HCT116 (cell line): ENCODE measurements around the gene DTNB. TPM values are rescaled to one million over a fixed set of nuclear protein-coding genes. Genes with fewer than 3 reads are reported as not detected.

ENCODE experiments used
- ATAC-seq: fragments of 200-7000 bp; cut with Tn5 transposase; 2 replicates; pipeline ENCODE4 v1.9.1; 2020; ENCODE audit warnings: mild to moderate bottlenecking, moderate library complexity
- BruUV-seq: library from RNA; stranded (reverse); fragments of 400-500 nt; replicated peaks from 2 replicates; lab custom pipeline; 2021; lab: Mats Ljungman, UMichigan
- CTCF ChIA-PET: fragments of 300-600 bp; sonication (Branson Sonifier 250); formaldehyde crosslinking; loops from one replicate; lab custom pipeline; 2021; ENCODE audit warnings: antibody characterized with exemption; lab: Charles Lee
- POLR2A ChIA-PET: fragments of 300-600, 350-600 bp; sonication (Branson Sonifier 250); formaldehyde crosslinking; loops from one replicate; lab custom pipeline; 2021; ENCODE audit warnings: antibody characterized with exemption; lab: Charles Lee
- RAD21 ChIA-PET, 2 experiments: fragments of 300-600 bp; sonication (Branson Sonifier 250); formaldehyde crosslinking; loops; one replicate each; lab custom pipeline; 2023; ENCODE audit warnings: low total read pairs in 2 of 2; ENCODE audit not compliant: uncharacterized antibody in 2 of 2, unreplicated experiment in 2 of 2, low non-redundant PET in 1 of 2; lab: Charles Lee
- DNase-seq: peaks from one replicate; pipeline ENCODE4 v3.0.0-alpha.2; 2010; ENCODE audit warnings: low read depth, low spot score
- H2AFZ ChIP-seq: fragments of 200-600 bp; shearing (Covaris generic), sonication (generic); 2 replicates; pipeline ENCODE4 v1.6.1; 2017; ENCODE audit warnings: low read depth, mixed run types, mixed read lengths, antibody characterized with exemption, low read length; ENCODE audit not compliant: poor library complexity, severe bottlenecking
- H3K27ac ChIP-seq: 2 replicates; pipeline ENCODE4 v1.5.1; 2012; ENCODE audit warnings: low read depth, low read length
- H3K27me3 ChIP-seq: fragments of 200-600 bp; sonication (generic); 2 replicates; pipeline ENCODE4 v1.6.1; 2016; ENCODE audit warnings: mixed run types, low read length, mixed read lengths; ENCODE audit not compliant: insufficient read depth
- H3K36me3 ChIP-seq, 2 experiments: fragments of 200-500 bp in 1 of 2; fragments of 200-600 bp in 1 of 2; sonication (Bioruptor generic) in 1 of 2; sonication (generic) in 1 of 2; 2 replicates each; pipeline versions ENCODE4 v1.5.1 to v1.6.1; 2014 to 2016; ENCODE audit warnings: low read length in 2 of 2, inconsistent platforms in 1 of 2, mixed read lengths in 1 of 2, mixed run types in 1 of 2; ENCODE audit not compliant: insufficient read depth in 2 of 2, control insufficient read depth in 1 of 2
- H3K4me1 ChIP-seq, 2 experiments: fragments of 200-600 bp in 1 of 2; sonication (generic) in 1 of 2; 2 replicates each; pipeline versions ENCODE4 v1.5.1 to v1.6.1; 2012 to 2017; ENCODE audit warnings: low read length in 2 of 2, inconsistent platforms in 1 of 2, mild to moderate bottlenecking in 1 of 2, mixed read lengths in 1 of 2, mixed run types in 1 of 2, moderate library complexity in 1 of 2; ENCODE audit not compliant: insufficient read depth in 2 of 2, control insufficient read depth in 1 of 2
- H3K4me2 ChIP-seq: fragments of 200-600 bp; sonication (generic); 2 replicates; pipeline ENCODE4 v1.6.1; 2017; ENCODE audit warnings: mixed run types, low read length, mixed read lengths
- H3K4me3 ChIP-seq, 2 experiments: fragments of 200-600 bp in 1 of 2; sonication (generic) in 1 of 2; replicated peaks in 1 of 2; 2 replicates each; pipeline ENCODE4 v1.5.1; 2011 to 2016; ENCODE audit warnings: low read length in 2 of 2, control low read depth in 1 of 2, low read depth in 1 of 2, mild to moderate bottlenecking in 1 of 2, mixed read lengths in 1 of 2, mixed run types in 1 of 2
- H3K79me2 ChIP-seq: fragments of 200-600 bp; sonication (generic); 2 replicates; pipeline ENCODE4 v1.6.1; 2017; ENCODE audit warnings: mild to moderate bottlenecking, mixed run types, low read length, moderate library complexity, mixed read lengths; ENCODE audit not compliant: insufficient read depth
- H3K9ac ChIP-seq: fragments of 200-600 bp; sonication (generic); 2 replicates; pipeline ENCODE4 v1.6.1; 2016; ENCODE audit warnings: low read length, mixed read lengths
- H3K9me2 ChIP-seq: fragments of 200-600 bp; sonication (generic), shearing (Covaris generic); 2 replicates; pipeline ENCODE4 v1.6.1; 2017; ENCODE audit warnings: mixed run types, mild to moderate bottlenecking, moderate library complexity; ENCODE audit not compliant: insufficient read depth
- H3K9me3 ChIP-seq, 2 experiments: fragments of 200-500 bp in 1 of 2; fragments of 200-600 bp in 1 of 2; sonication (Bioruptor generic) in 1 of 2; sonication (generic) in 1 of 2; 2 replicates each; pipeline ENCODE4 v1.6.1; 2014 to 2017; ENCODE audit warnings: low read length in 2 of 2, mixed read lengths in 2 of 2, inconsistent platforms in 1 of 2, low read depth in 1 of 2, mild to moderate bottlenecking in 1 of 2, mixed run types in 1 of 2, moderate library complexity in 1 of 2; ENCODE audit not compliant: control insufficient read depth in 1 of 2, insufficient read depth in 1 of 2
- H4K20me1 ChIP-seq: fragments of 200-600 bp; sonication (generic), shearing (Covaris generic); 2 replicates; pipeline ENCODE4 v1.6.1; 2017; ENCODE audit warnings: mixed run types, mild to moderate bottlenecking, moderate library complexity; ENCODE audit not compliant: insufficient read depth
- ATF3 ChIP-seq: IDR thresholded peaks from 2 replicates; pipeline ENCODE4 v1.6.1; 2012
- CEBPB ChIP-seq: IDR thresholded peaks from 2 replicates; pipeline ENCODE4 v1.6.1; 2012; ENCODE audit warnings: low read depth
- CTCF ChIP-seq, 3 experiments: fragments of 200-600 bp in 1 of 3; sonication (generic) in 1 of 3; IDR thresholded peaks in 2 of 3; conservative IDR thresholded peaks in 1 of 3; 2 replicates each; pipeline ENCODE4 v1.5.1; 2012 to 2017; ENCODE audit warnings: low read depth in 2 of 3, low read length in 2 of 3, antibody characterized with exemption in 1 of 3, borderline replicate concordance in 1 of 3, control low read depth in 1 of 3, mild to moderate bottlenecking in 1 of 3, mixed read lengths in 1 of 3, mixed run types in 1 of 3, moderate library complexity in 1 of 3; ENCODE audit not compliant: insufficient read depth in 1 of 3
- EGR1 ChIP-seq: IDR thresholded peaks from 2 replicates; pipeline ENCODE4 v1.6.1; 2012; ENCODE audit warnings: low read depth
- ELF1 ChIP-seq: IDR thresholded peaks from 2 replicates; pipeline ENCODE4 v1.6.1; 2012; ENCODE audit warnings: low read depth, borderline replicate concordance
- EZH2 ChIP-seq: fragments of 200-600 bp; sonication (generic); IDR thresholded peaks from 2 replicates; pipeline ENCODE4 v1.6.1; 2017; ENCODE audit warnings: antibody characterized with exemption, mixed run types
- EZH2phosphoT487 ChIP-seq: fragments of 200-600 bp; IDR thresholded peaks from 2 replicates; pipeline ENCODE4 v1.6.1; 2018; ENCODE audit warnings: antibody characterized with exemption, borderline replicate concordance
- FOSL1 ChIP-seq: IDR thresholded peaks from 2 replicates; pipeline ENCODE4 v1.6.1; 2012; ENCODE audit warnings: low read depth
- POLR2AphosphoS5 ChIP-seq: IDR thresholded peaks from 2 replicates; pipeline ENCODE4 v1.6.1; 2011; ENCODE audit warnings: mild to moderate bottlenecking, low read depth, low read length, moderate library complexity
- SIN3A ChIP-seq: IDR thresholded peaks from 2 replicates; pipeline ENCODE4 v1.6.1; 2012; ENCODE audit warnings: low read depth
- SP1 ChIP-seq: IDR thresholded peaks from 2 replicates; pipeline ENCODE4 v1.6.1; 2012; ENCODE audit warnings: low read depth
- YY1 ChIP-seq: IDR thresholded peaks from 2 replicates; pipeline ENCODE4 v1.6.1; 2011; ENCODE audit warnings: low read length, low read depth, moderate library complexity, mild to moderate bottlenecking; ENCODE audit not compliant: insufficient replicate concordance; ENCODE audit errors: extremely low read depth
- ZNF274 ChIP-seq: fragments of 200-500 bp; sonication (Bioruptor generic); IDR thresholded peaks from 2 replicates; pipeline ENCODE4 v1.6.1; 2014; ENCODE audit warnings: mild to moderate bottlenecking, low read depth, low read length, inconsistent platforms
- intact Hi-C: fragments of 100-400 bp; cut with micrococcal nuclease; formaldehyde crosslinking; loops from 2 replicates; pipeline ENCODE4 v1.10.0; 2022
- total RNA-seq: library from RNA; stranded (reverse); gene quantifications from one replicate; pipeline ENCODE4 v1.2.1, GENCODE V29; 2021; ENCODE audit not compliant: unreplicated experiment

The DTNB gene
- total RNA-seq, 1 experiment from 2014 or later, result 30.2 TPM

GRCh38 chr2:25595393-25595792, 78.0 kb downstream of the DTNB start:
- no peak overlapping the region for H3K9ac ChIP-seq
- CTCF ChIA-PET, result no interaction called here
- H3K36me3 ChIP-seq, result no peaks in the 10 kb centered on the region
- no peaks in the 10 kb centered on the region for H3K9me2 ChIP-seq
- no peak overlapping the region for H3K4me3 ChIP-seq
- no peaks in the 10 kb centered on the region for H3K79me2 ChIP-seq
- H4K20me1 ChIP-seq, result 0 out of 2 replicates have a peak, but pooled peaks cover 4% of the 10 kb centered on the region
- intact Hi-C loops, result no loop called here
- DNase-seq (no peak), ATAC-seq (no peak)
- no peak overlapping the region for H3K27ac ChIP-seq
- no peak for TF ChIP-seq CEBPB
- no peak for TF ChIP-seq YY1
- no peak for TF ChIP-seq EZH2
- no peak for TF ChIP-seq FOSL1
- no peak for TF ChIP-seq CTCF (IDR thresholded peaks at IDR 0.05 in 2 of 3, conservative IDR thresholded peaks at IDR 0.05 in 1 of 3; ENCODE audit: borderline replicate concordance in 1 of 3, insufficient read depth in 1 of 3, low read depth in 2 of 3, low read length in 2 of 3)
- no peak for TF ChIP-seq SP1
- TF ChIP-seq ELF1, result no peak
- TF ChIP-seq EGR1, result no peak
- POLR2A ChIA-PET, result no interaction called here
- H3K4me2 ChIP-seq, result no peak overlapping the region
- BruUV-seq, result no TSS peak
- no peaks in the 10 kb centered on the region for H3K4me1 ChIP-seq
- H2AFZ ChIP-seq, result no peak overlapping the region
- RAD21 ChIA-PET, result no interaction called here
- no peaks in the 10 kb centered on the region for H3K9me3 ChIP-seq
- no peaks in the 10 kb centered on the region for H3K27me3 ChIP-seq

- Histone ChIP-seq H3K4me1 (no peaks in the 10 kb centered on the region), H3K79me2 (no peaks in the 10 kb centered on the region), H3K9me3 (no peaks in the 10 kb centered on the region), H3K36me3 (no peaks in the 10 kb centered on the region), H3K27ac (no peak overlapping the region), H3K9me2 (no peaks in the 10 kb centered on the region), H4K20me1 (0 out of 2 replicates have a peak, but pooled peaks cover 4% of the 10 kb centered on the region), H3K4me2 (no peak overlapping the region), H2AFZ (no peak overlapping the region), H3K4me3 (no peak overlapping the region), H3K27me3 (no peaks in the 10 kb centered on the region), H3K9ac (no peak overlapping the region)
- POLR2A ChIA-PET, result no interaction called here
- no peak for TF ChIP-seq ATF3
- TF ChIP-seq SIN3A, result no peak
- TF ChIP-seq EZH2phosphoT487, result no peak
- TF ChIP-seq ZNF274, result no peak
- no peak for TF ChIP-seq POLR2AphosphoS5
- CTCF ChIA-PET, result no interaction called here
- DNase-seq (no peak), ATAC-seq (no peak)
- intact Hi-C loops, result no loop called here
- BruUV-seq, result no TSS peak
- RAD21 ChIA-PET, result no interaction called here
These were observed 78.4 kb downstream of the DTNB start for GRCh38 chr2:25594991-25595390.
